IPS DF 19.7 (cell line): ENCODE measurements around the gene TEKTIP1.

Experiments
- DNase-seq: peaks from one replicate; pipeline ENCODE4 v3.0.0-alpha.2; 2013; ENCODE audit warnings: low read depth, low spot score

Gene TEKTIP1

DNA sequence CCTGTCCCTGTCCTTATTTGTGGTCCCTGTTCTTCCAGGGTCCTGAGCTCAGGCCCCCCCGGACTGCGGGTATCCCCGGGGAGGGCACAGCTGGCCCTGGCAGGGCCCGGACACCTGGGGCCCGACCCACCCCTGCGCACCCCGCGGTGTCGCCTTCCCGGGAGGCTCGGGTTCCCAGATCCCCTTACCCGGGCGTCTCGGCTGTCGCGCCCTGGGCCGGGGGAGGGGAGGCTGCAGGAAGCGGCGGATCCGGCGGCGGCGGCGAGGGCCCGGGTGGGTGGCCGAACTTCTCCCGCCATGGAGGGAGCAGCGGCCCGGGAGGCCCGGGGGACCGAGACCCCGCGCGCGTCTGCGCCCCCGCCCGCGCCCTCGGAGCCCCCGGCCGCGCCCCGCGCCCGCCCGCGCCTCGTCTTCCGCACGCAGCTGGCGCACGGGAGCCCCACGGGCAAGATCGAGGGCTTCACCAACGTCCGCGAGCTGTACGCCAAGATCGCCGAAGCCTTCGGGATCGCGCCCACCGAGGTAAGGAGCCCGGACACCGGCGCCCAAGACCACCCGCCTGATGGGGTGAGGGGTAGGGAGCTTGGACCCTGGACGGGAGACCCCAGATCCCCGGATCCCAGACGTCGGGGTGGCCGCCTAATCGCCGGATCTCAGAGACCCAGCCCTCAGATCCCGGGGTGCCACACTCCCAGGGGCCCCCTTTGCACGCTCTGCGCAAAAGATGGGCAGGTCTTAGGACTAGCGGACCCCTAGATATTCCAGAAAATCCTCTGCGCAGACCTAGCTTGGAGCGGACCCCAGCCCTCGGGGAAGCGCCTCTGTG, 46.5 kb downstream of the TEKTIP1 start, which contains the start of gene GIPC3:
GIPC3 (plus strand) TSS at position 178 of the 826 bp plus-strand sequence; CDS start at position 298, 120 bp downstream.
- no peak for DNase-seq

DNA sequence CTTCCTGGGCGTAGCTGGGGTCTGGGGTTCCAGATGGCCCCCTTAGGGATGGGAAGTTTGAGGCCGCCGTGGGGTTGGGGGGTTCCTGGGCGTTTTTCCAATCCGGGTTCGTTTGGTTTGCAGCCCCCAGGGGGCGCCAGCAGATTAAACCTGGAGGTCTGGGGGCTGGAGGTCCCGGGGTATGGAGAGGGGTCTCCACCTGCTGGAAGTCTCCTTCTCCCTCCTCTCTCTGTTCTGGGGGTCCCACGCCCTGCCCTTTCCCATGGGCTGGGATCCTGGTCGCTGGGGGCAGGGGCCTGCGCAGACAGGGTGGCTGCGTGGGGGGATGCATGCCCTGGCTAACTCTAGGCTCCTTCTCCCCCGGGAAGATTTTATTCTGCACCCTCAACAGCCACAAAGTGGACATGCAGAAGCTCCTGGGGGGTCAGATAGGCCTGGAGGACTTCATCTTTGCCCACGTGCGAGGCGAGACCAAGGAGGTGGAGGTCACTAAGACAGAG, 47.2 kb downstream of the TEKTIP1 start:
- DNase-seq, result no peak

- DNase-seq, result no peak
Observed at GRCh38 chr19:3586707-3587346, 47.9 kb downstream of the TEKTIP1 start.

GRCh38 chr19:3589439-3589838, 50.5 kb downstream of the TEKTIP1 start:
- DNase-seq, result no peak

DNA sequence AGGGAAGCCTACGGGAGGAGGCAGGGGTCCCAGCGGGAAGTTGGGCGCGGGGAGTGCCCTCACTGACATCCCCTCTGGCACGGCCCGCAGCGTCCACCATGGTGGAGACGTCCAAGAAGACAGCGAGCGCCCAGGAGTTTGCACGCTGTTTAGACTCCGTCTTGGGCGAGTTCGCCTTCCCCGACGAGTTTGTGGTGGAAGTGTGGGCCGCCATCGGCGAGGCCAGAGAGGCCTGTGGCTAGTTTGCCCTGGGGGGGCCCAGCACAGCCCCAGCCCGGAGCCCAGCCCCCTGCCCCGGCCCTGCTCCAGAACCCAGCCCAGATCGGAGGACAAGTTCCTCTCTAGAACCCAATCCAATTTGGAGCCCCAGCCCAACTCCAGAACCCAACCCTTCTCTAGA, 51.0 kb downstream of the TEKTIP1 start:
- DNase-seq, result no peak

DNA sequence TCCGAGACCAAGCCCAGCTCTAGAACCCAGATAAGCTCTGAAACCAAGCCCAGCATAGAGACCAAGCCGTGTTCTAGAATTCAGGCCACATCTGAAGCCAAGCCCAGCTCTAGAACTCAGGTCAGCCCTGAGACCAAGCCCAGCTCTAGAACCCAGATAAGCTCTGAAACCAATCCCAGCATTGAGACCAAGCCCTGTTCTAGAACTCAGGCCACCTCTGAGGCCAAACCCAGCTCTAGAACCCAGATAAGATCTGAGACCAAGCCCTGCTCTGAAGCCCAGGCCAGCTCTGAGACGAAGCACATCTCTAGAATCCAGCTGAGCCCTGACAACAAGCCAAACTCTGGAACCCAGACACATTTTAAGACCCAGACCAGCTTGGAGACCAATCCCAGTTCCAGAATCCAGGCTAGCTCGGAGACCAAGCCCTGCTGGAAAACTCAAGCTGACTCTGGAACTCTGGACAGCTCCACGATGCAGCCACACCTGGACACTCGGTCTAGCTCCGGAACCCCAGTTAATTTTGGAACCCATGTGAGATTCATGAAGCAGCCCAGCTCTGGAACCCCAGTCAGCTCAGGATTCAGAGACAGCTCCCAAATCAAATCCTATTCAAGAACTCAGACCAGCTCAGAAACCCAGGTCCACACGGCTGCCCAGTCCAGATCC, 52.2 kb downstream of the TEKTIP1 start:
- DNase-seq, result no peak

DNA sequence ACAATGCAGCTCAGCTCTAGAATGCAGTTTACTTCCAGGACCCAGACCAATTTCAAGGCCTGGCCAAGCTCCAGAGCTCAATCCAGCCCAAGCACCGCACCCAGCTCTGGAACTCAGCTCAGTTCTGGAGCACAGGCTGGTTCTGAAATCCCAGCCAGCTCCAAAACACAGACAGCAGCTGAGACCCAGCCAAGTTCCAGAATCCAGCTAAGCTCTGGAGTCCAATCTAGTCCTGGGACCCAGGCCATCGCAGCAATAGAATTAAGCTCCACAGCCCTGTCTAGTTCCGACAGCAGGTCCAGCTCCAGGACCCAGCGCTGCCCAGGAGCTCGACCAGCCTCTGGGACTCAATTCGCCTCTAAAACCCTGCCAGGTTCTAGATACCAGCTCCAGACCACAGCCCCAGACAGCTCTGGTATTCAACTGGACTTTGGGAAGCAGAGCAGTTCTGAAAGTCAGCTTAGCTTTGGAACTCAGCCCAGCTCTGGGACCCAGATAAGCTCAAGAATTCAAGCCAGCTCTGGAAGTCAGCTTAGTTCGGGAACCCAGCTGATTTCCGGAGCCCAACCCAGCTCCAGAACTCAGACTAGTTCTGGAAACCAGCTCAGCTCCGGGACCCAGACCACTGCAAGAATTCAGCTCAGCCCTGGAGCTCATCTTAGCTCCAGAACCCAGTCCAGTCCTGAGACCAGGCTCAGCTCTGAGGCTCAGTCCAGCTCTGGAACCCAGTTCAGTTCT, 53.1 kb downstream of the TEKTIP1 start:
- DNase-seq, result no peak

- no peak for DNase-seq
Observed at GRCh38 chr19:3593156-3593555, 54.2 kb downstream of the TEKTIP1 start.
